Liver (tissue), 3 donors: ENCODE results near the gene DHCR24.

ENCODE experiments used
- ATF3 ChIP-seq: IDR thresholded peaks from 2 replicates; pipeline ENCODE4 v1.6.1; 2016; ENCODE audit warnings: antibody characterized with exemption
- EGR1 ChIP-seq, 2 donors: IDR thresholded peaks; 2 replicates each; pipeline ENCODE4 v1.6.1; 2016 to 2018; ENCODE audit warnings: antibody characterized with exemption in 2 of 2, low read depth in 2 of 2
- HNF4A ChIP-seq, 2 donors: conservative IDR thresholded peaks; 2 replicates each; pipeline ENCODE4 v1.6.1; 2016; ENCODE audit warnings: antibody characterized with exemption in 2 of 2, mild to moderate bottlenecking in 2 of 2
- HNF4G ChIP-seq: IDR thresholded peaks from 2 replicates; pipeline ENCODE4 v1.6.1; 2016; ENCODE audit warnings: antibody characterized with exemption
- MAX ChIP-seq: IDR thresholded peaks from 2 replicates; pipeline ENCODE4 v1.6.1; 2016; ENCODE audit warnings: antibody characterized with exemption
- RAD21 ChIP-seq, 2 donors: IDR thresholded peaks; 2 replicates each; pipeline ENCODE4 v1.6.1; 2016; ENCODE audit warnings: antibody characterized with exemption in 2 of 2, mild to moderate bottlenecking in 2 of 2
- REST ChIP-seq: IDR thresholded peaks from 2 replicates; pipeline ENCODE4 v1.6.1; 2016; ENCODE audit warnings: antibody characterized with exemption, mild to moderate bottlenecking
- SP1 ChIP-seq: IDR thresholded peaks from 2 replicates; pipeline ENCODE4 v1.6.1; 2018; ENCODE audit warnings: antibody characterized with exemption, mild to moderate bottlenecking
- TAF1 ChIP-seq: conservative IDR thresholded peaks from 2 replicates; pipeline ENCODE4 v1.6.1; 2016; ENCODE audit warnings: antibody characterized with exemption, mild to moderate bottlenecking
- YY1 ChIP-seq: IDR thresholded peaks from 2 replicates; pipeline ENCODE4 v1.6.1; 2016; ENCODE audit warnings: antibody characterized with exemption, mild to moderate bottlenecking
- ZBTB33 ChIP-seq: IDR thresholded peaks from 2 replicates; pipeline ENCODE4 v1.6.1; 2016; ENCODE audit warnings: antibody characterized with exemption
- TF ChIP-seq, protein P1 (sequence below): fragments of 150-350 bp; IDR thresholded peaks from 2 replicates; pipeline ENCODE4 v1.5.1; 2017; ENCODE audit warnings: improper control_type of control experiment, low read depth, low read length; ENCODE audit not compliant: missing input control
- donor health status: healthy.
- donor health status: healthy.

DNA sequence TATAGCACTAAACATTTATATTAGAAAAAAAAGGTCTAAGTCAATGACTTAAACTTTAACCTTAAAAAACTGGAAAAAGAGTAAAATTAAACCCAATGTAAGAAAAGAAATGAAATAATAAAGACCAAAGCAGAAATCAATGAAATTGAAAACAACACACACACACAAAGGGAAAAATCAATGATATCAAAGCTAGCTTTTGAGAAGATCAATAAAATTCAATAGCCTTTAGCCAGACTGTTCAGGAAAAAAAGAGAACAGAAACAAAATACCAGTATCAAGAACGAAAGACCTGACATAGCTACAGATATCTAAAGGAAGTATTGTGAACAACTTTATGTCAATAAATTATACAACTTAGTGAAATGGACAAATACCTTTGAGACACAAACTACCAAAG is 7.1 kb downstream of the DHCR24 start:
- TF ChIP-seq, protein P1, sequence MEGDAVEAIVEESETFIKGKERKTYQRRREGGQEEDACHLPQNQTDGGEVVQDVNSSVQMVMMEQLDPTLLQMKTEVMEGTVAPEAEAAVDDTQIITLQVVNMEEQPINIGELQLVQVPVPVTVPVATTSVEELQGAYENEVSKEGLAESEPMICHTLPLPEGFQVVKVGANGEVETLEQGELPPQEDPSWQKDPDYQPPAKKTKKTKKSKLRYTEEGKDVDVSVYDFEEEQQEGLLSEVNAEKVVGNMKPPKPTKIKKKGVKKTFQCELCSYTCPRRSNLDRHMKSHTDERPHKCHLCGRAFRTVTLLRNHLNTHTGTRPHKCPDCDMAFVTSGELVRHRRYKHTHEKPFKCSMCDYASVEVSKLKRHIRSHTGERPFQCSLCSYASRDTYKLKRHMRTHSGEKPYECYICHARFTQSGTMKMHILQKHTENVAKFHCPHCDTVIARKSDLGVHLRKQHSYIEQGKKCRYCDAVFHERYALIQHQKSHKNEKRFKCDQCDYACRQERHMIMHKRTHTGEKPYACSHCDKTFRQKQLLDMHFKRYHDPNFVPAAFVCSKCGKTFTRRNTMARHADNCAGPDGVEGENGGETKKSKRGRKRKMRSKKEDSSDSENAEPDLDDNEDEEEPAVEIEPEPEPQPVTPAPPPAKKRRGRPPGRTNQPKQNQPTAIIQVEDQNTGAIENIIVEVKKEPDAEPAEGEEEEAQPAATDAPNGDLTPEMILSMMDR = no peak
- no peak for TF ChIP-seq ZBTB33
- no peak for TF ChIP-seq TAF1
- no peak for TF ChIP-seq SP1
- no peak for TF ChIP-seq REST
- TF ChIP-seq RAD21 (IDR thresholded peaks at IDR 0.05) = no peak
- TF ChIP-seq YY1 = no peak
- no peak for TF ChIP-seq HNF4A (conservative IDR thresholded peaks at IDR 0.05)
- TF ChIP-seq MAX = no peak
- TF ChIP-seq ATF3 = no peak
- TF ChIP-seq HNF4G = no peak
- TF ChIP-seq EGR1 (IDR thresholded peaks at IDR 0.05; ENCODE audit: low read depth in 2 of 2) = no peak
